Subcutaneous abdominal adipose tissue (tissue), 5 donors: ENCODE measurements around the gene CABYR.

ENCODE experiments used
- H3K27ac ChIP-seq: one replicate; pipeline ENCODE4 v1.7.0; 2013; ENCODE audit warnings: low read depth, mild to moderate bottlenecking, inconsistent platforms, low read length, moderate library complexity
- H3K27me3 ChIP-seq, 5 donors: one replicate each; pipeline ENCODE4 v1.7.0; 2013; ENCODE audit warnings: low read length in 5 of 5, inconsistent platforms in 1 of 5; ENCODE audit not compliant: control insufficient read depth in 5 of 5, insufficient read depth in 4 of 5
- H3K36me3 ChIP-seq, 5 donors: one replicate each; pipeline ENCODE4 v1.7.0; 2013; ENCODE audit warnings: low read length in 5 of 5; ENCODE audit not compliant: control insufficient read depth in 5 of 5, insufficient read depth in 5 of 5
- H3K4me1 ChIP-seq, 5 donors: one replicate each; pipeline ENCODE4 v1.7.0; 2013; ENCODE audit warnings: low read length in 5 of 5, mild to moderate bottlenecking in 3 of 5, moderate library complexity in 1 of 5; ENCODE audit not compliant: control insufficient read depth in 5 of 5, insufficient read depth in 5 of 5
- H3K4me3 ChIP-seq, 5 donors: one replicate each; pipeline ENCODE4 v1.7.0; 2013; ENCODE audit warnings: low read length in 5 of 5, low read depth in 1 of 5
- H3K9ac ChIP-seq, 5 donors: one replicate each; pipeline ENCODE4 v1.7.0; 2013; ENCODE audit warnings: low read length in 5 of 5, mild to moderate bottlenecking in 4 of 5, moderate library complexity in 3 of 5
- H3K9me3 ChIP-seq, 5 donors: one replicate each; pipeline ENCODE4 v1.7.0; 2013; ENCODE audit warnings: low read length in 5 of 5; ENCODE audit not compliant: control insufficient read depth in 5 of 5
- donor health status: healthy.
- donor health status: healthy.
- donor health status: healthy.
- donor health status: healthy.
- donor health status: healthy.

The CABYR gene, protein sequence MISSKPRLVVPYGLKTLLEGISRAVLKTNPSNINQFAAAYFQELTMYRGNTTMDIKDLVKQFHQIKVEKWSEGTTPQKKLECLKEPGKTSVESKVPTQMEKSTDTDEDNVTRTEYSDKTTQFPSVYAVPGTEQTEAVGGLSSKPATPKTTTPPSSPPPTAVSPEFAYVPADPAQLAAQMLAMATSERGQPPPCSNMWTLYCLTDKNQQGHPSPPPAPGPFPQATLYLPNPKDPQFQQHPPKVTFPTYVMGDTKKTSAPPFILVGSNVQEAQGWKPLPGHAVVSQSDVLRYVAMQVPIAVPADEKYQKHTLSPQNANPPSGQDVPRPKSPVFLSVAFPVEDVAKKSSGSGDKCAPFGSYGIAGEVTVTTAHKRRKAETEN

DNA sequence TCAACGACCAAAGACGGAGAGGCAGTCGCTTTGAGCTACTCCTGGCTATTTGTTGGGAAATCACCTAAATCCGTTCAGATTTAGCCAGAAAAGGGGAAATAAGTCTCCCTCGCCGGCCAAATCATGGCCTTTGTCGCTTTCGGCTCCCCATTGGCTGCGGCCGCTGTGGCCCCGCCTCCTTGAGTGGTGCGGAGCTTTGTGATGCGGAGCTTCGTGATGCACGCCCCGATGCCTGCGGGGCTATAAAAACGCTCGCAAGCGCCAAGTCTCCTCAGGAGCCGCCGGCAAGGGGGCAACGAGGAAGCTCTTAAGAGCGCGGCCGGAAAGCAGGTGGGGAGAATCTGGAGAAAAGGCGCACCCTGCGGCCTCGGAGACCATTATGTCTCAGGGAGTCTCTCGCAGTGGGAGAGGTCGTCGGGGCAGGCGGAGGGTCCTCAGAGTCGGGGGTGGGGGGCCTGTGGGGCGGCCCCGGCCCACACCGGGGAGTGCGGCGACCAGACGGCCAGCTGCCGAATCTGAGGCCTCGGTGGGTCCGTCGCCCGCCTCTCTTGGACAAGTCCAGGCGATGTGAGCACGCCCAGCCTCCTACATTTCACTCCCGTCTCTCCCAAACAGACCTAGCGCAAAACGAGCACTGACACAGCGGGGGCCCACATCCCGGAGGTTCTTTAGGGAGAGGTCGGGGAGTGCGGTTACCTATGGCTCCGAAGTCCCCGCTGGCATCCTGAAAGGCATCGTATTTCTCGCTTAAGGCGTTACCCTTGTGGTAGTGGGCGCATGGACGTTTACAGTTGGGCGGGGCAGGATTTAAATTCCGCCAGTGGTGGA lies at the start of gene CABYR:
TSS of gene CABYR (plus strand) at position 274 of the 828 bp plus-strand sequence. CDS start 4,053 bp downstream, outside the sequence.
- Histone ChIP-seq H3K27me3 (no peaks in the 10 kb centered on the region), H3K9ac (peak within 1 kb of the TSS in 4 of 5 donors; percentile 66 to 79 (median 70)), H3K27ac (peak within 1 kb of the TSS; percentile 4), H3K36me3 (no peaks in the 10 kb centered on the region), H3K4me1 (peaks cover 0 to 21% (median 15%) of the 10 kb centered on the region in 5 donors), H3K9me3 (no peaks in the 10 kb centered on the region), H3K4me3 (peak within 1 kb of the TSS; percentile 65 to 86 (median 69))

DNA sequence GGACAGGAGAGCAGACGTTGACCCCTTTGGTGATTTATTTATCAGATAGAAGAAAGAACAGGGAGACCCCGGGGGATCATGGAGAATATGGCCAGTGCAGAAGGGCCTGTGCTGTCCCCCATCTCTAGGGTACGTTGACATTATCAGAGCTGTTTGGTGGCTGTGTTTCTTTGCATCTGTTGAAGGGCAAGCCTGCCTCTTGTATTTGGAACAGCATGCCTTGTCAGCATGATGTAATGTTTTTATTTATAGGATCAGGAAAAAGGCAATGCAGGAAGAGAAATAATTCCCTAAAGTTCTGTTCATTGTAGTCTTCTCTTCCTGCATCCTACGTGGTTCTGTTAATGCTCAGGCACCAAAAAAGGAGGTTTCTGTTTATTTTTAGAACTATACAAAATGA lies 49.8 kb upstream of the CABYR start:
- H3K27ac ChIP-seq, result no peak overlapping the region
- H3K9me3 ChIP-seq, result no peaks in the 10 kb centered on the region
- no peaks in the 10 kb centered on the region for H3K27me3 ChIP-seq
- H3K4me3 ChIP-seq, result no peak overlapping the region
- H3K4me1 ChIP-seq, result peaks cover 0 to 11% (median 4%) of the 10 kb centered on the region in 5 donors
- peaks cover 10 to 25% (median 16%) of the 10 kb centered on the region in 5 donors for H3K36me3 ChIP-seq
- H3K9ac ChIP-seq, result no peak overlapping the region

DNA sequence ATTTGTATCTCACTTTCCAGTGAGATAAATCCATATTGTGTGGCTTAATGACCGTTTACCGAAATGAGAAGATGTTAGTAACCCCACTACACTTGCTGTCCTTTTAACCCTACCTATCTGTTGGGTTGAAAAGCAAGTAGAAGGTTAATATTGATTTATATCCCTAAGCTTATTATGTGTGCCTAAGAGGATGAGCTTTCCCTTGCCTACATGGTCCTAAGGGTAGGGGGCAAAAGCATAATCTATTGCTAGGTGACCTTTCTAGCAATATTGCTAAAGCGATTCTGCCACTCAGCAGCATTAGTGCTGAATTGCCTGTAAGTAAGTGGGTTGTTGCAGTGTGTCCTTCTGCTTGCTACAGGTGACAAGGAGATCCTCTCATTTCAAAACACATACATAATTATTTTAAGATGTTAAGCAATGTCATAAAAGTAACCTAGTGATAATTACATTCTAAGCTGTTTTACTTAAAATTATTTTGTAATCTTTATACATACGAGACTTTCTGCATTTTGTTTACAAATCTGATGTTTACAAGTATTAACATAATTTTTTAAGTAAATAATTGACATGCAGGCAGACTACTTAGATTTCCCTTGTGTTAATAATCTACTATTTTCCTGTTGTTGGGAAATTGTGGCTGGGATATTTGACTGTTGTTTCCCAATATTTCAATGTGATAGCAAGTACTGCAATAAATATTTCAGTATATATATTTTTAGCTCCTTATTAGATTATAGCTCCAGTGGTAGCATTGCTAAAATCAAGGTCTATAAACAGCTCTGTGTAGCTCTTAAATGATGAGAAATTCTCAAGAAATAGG lies 49.1 kb upstream of the CABYR start:
- Histone ChIP-seq H3K36me3 (peaks cover 10 to 23% (median 16%) of the 10 kb centered on the region in 5 donors), H3K4me3 (no peak overlapping the region), H3K9me3 (no peaks in the 10 kb centered on the region), H3K27me3 (no peaks in the 10 kb centered on the region), H3K9ac (no peak overlapping the region), H3K27ac (no peak overlapping the region), H3K4me1 (peaks cover 0 to 11% (median 7%) of the 10 kb centered on the region in 5 donors)

DNA sequence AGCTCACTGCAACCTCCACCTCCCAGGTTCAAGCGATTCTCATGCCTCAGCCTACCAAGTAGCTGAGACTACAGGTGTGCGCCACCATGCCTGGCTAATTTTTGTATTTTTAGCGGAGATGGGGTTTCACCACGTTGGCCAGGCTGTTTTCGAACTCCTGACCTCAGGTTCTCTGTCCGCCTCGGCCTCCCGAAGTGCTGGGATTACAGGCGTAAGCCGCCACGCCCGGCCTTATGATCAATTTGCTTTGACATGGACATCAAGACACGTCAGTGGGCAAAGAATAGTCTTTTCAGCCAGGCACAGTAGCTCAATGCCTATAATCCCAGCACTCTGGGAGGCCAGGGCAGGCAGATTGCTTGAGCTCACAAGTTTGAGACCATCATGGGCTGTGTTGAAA lies 48.0 kb upstream of the CABYR start:
- no peak overlapping the region for H3K4me3 ChIP-seq
- peaks cover 6 to 21% (median 13%) of the 10 kb centered on the region in 5 donors for H3K36me3 ChIP-seq
- no peaks in the 10 kb centered on the region for H3K9me3 ChIP-seq
- no peak overlapping the region for H3K27ac ChIP-seq
- peaks cover 0 to 11% (median 7%) of the 10 kb centered on the region in 5 donors for H3K4me1 ChIP-seq
- no peaks in the 10 kb centered on the region for H3K27me3 ChIP-seq
- H3K9ac ChIP-seq, result no peak overlapping the region

DNA sequence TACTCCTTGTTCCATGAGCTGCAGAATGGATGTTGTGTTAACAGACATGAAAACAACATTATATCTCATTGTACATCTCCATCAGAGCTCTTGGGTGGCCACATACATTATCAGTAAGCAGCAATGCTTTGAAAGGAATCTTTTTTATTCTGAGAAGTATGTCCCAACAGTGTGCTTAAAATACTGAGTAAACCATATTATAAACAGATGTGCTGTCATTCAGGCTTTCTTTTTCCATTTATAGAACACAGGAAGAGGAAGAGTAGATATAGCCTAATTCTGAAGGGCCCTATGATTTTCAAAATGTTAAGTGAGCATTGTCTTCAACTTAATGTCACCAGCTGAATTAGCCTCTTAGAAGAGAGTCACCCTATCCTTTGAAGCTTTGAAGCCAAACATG lies 44.3 kb upstream of the CABYR start:
- H3K9ac ChIP-seq, result no peak overlapping the region
- peaks cover 2 to 8% (median 6%) of the 10 kb centered on the region in 5 donors for H3K9me3 ChIP-seq
- no peak overlapping the region for H3K27ac ChIP-seq
- peaks cover 2 to 18% (median 8%) of the 10 kb centered on the region in 5 donors for H3K36me3 ChIP-seq
- no peak overlapping the region for H3K4me3 ChIP-seq
- no peaks in the 10 kb centered on the region for H3K27me3 ChIP-seq
- H3K4me1 ChIP-seq, result peaks cover 0 to 7% (median 0%) of the 10 kb centered on the region in 5 donors

DNA sequence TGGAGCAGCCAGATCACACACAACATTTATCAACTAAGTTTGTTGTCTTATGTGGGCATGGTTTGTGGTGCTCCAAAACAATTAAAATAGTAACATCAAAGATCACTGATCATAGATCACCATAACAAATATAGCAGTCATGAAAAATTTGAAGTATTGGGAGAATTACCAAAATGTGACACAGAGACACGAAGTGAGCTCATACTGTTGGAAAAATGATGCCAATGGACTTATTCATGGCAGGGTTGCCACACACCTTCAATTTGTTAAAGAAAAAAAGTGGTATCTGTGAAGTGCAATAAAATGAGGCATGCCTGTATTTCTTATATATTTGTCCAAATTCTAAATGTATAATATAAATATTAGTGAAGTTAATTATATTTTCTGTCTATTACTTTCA lies 42.9 kb upstream of the CABYR start:
- H3K4me1 ChIP-seq, result peaks cover 0 to 13% (median 2%) of the 10 kb centered on the region in 5 donors
- no peak overlapping the region for H3K4me3 ChIP-seq
- H3K27ac ChIP-seq, result no peak overlapping the region

DNA sequence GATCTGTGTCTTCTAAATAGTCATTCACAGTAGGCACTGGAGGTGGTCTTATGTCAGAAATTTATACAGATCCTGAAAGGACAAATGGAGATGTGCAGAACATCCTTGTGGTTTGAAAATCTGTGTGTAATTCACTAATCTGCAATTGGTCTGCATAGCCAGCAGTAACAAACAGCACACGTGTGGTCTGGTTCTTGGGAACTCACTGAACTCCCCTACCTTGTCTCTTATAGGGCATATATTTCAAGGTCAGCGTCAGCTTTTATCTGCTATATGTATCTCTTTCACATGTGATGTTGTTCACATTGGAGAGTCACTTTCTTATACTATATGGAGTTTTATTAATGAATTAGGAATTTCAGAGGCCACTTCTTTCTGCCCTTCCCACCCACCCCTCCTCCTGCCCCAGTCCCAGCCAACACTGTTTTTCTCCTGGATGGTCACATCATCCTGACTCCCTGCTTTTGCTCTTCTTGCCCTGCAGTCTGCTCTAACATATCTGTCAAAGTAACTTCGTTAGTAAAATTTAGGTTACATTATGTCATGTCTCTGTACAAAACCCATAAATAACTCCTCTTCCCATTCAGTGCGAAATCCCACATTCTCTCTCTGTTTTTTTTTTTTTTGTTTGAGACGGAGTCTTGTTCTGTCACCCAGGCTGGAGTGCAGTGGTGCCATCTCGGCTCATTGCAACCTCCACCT lies 35.4 kb upstream of the CABYR start:
- peaks cover 5 to 11% (median 8%) of the 10 kb centered on the region in 5 donors for H3K36me3 ChIP-seq
- no peak overlapping the region for H3K27ac ChIP-seq
- no peaks in the 10 kb centered on the region for H3K9me3 ChIP-seq
- no peak overlapping the region for H3K9ac ChIP-seq
- no peaks in the 10 kb centered on the region for H3K27me3 ChIP-seq
- H3K4me1 ChIP-seq, result peaks cover 0 to 6% (median 2%) of the 10 kb centered on the region in 5 donors
- H3K4me3 ChIP-seq, result no peak overlapping the region

More for the DNA sequence above, 42.9 kb upstream of the CABYR start:
- no peaks in the 10 kb centered on the region for H3K27me3 ChIP-seq
- H3K9me3 ChIP-seq, result peaks cover 2 to 8% (median 6%) of the 10 kb centered on the region in 5 donors
- peaks cover 2 to 18% (median 8%) of the 10 kb centered on the region in 5 donors for H3K36me3 ChIP-seq
- no peak overlapping the region for H3K9ac ChIP-seq

DNA sequence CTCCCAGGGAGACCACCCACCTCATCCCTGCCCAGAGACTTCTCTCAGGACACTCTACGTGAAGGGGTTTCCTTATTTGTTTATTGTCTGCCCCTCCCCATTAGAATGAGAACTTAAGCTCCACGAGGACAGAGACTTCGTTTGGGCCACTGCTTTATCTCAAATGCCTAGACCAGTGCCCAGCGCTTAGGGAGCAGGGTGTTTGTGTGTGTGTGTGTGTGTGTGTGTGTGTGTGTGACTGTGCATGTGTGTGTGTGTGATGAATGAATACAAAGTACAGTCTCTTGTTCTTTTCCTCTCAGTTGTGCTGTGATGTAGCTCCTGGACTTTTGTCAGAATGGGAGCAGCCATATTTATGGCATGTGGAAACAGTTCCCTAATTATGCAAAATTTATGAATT lies 34.4 kb upstream of the CABYR start:
- Histone ChIP-seq H3K9me3 (no peaks in the 10 kb centered on the region), H3K4me3 (no peak overlapping the region), H3K4me1 (peaks cover 0 to 6% (median 2%) of the 10 kb centered on the region in 5 donors), H3K27ac (no peak overlapping the region), H3K36me3 (peaks cover 3 to 11% (median 7%) of the 10 kb centered on the region in 5 donors), H3K9ac (no peak overlapping the region), H3K27me3 (no peaks in the 10 kb centered on the region)

DNA sequence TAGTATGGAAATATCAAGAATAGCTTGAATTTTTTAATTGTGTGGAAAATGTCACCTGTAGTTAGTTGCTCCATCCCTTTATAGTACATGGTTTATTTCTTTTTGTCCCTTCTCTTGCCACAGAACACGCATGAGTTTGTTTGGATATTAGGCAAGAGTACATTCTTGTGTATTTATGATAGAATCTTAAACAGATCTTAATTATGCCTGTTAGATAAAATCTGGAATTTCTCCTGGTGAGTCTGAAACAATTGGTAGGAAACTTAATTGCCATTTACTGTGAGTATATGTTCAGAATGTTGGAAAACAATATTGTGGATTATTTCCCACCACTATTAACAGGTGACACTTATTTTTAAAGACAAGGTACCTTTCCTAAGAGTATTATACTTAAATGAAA lies 30.2 kb upstream of the CABYR start:
- H3K27ac ChIP-seq, result no peak overlapping the region
- H3K36me3 ChIP-seq, result peaks cover 0 to 16% (median 8%) of the 10 kb centered on the region in 5 donors
- no peaks in the 10 kb centered on the region for H3K27me3 ChIP-seq
- no peaks in the 10 kb centered on the region for H3K4me1 ChIP-seq
- H3K9me3 ChIP-seq, result no peaks in the 10 kb centered on the region
- H3K4me3 ChIP-seq, result no peak overlapping the region
- H3K9ac ChIP-seq, result no peak overlapping the region
